IPS DF 6.9 (cell line): Measurements from ENCODE around the gene DRC3.

ENCODE experiments used
- DNase-seq: peaks from one replicate; pipeline ENCODE4 v3.0.0-alpha.2; 2013; ENCODE audit warnings: low read depth, low spot score
- H3K27ac ChIP-seq: one replicate; pipeline ENCODE4 v1.5.1; 2013; ENCODE audit warnings: low read length, control low read depth
- H3K27me3 ChIP-seq: 2 replicates; pipeline ENCODE4 v1.6.1; 2013; ENCODE audit warnings: mild to moderate bottlenecking, low read length; ENCODE audit not compliant: control insufficient read depth, insufficient read depth
- H3K36me3 ChIP-seq: 2 replicates; pipeline ENCODE4 v1.6.1; 2013; ENCODE audit warnings: low read length; ENCODE audit not compliant: control insufficient read depth, insufficient read depth
- H3K4me1 ChIP-seq: 2 replicates; pipeline ENCODE4 v1.6.1; 2013; ENCODE audit warnings: low read length; ENCODE audit not compliant: control insufficient read depth, insufficient read depth
- H3K4me3 ChIP-seq: 2 replicates; pipeline ENCODE4 v1.5.1; 2013; ENCODE audit warnings: mild to moderate bottlenecking, low read length
- H3K9me3 ChIP-seq: 2 replicates; pipeline ENCODE4 v1.6.1; 2013; ENCODE audit warnings: low read length, inconsistent platforms; ENCODE audit not compliant: control insufficient read depth, insufficient read depth
- WGBS: extraction: QIAGEN DNeasy Blood & Tissue Kit; methylation state at CpG from one replicate; pipeline ENCODE4 v1.1.7; 2013; ENCODE audit warnings: mixed read lengths, missing lambda C conversion rate; ENCODE audit not compliant: insufficient read length, insufficient coverage; 5-methylcytosine and 5-hydroxymethylcytosine counted together

The DRC3 gene

DNA sequence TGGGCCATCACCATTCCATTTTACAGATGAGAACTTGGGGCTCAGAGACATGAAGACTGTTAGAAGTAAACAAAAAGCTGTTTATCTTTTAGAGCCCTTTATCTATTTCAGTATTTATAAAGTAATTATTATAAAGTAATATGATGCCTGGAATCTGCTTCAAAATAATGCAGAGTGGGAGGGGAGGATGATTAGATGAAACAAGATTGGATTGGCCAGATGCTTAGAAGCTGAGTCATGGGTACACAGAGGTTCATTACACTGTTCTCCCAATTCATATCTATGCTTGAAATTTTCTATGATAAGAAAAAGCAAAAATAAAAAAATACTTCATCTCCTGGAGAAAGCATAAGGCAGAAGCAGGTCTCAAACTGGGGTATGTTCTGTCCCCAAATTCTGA lies 29.8 kb upstream of the DRC3 start:
- Histone ChIP-seq H3K9me3 (no peaks in the 10 kb centered on the region), H3K27ac (no peak overlapping the region), H3K36me3 (no peaks in the 10 kb centered on the region), H3K27me3 (no peaks in the 10 kb centered on the region), H3K4me1 (peaks cover 5% of the 10 kb centered on the region; the same call in 1 of the 2 replicates), H3K4me3 (no peak overlapping the region)
- no peak for DNase-seq

GRCh38 chr17:17943281-17943984 lies 29.2 kb upstream of the DRC3 start:
- no peaks in the 10 kb centered on the region for H3K36me3 ChIP-seq
- no peak overlapping the region for H3K4me3 ChIP-seq
- H3K4me1 ChIP-seq: peaks cover 5% of the 10 kb centered on the region; the same call in 1 of the 2 replicates
- no peak overlapping the region for H3K27ac ChIP-seq
- no CpG with 5 or more reads among the region's 3 CpGs for WGBS
- H3K27me3 ChIP-seq: no peaks in the 10 kb centered on the region
- no peak for DNase-seq
- no peaks in the 10 kb centered on the region for H3K9me3 ChIP-seq

- Histone ChIP-seq H3K4me1 (peaks cover 5% of the 10 kb centered on the region; the same call in 1 of the 2 replicates), H3K9me3 (no peaks in the 10 kb centered on the region), H3K27ac (no peak overlapping the region), H3K36me3 (no peaks in the 10 kb centered on the region), H3K27me3 (no peaks in the 10 kb centered on the region), H3K4me3 (no peak overlapping the region)
- DNase-seq: no peak
- WGBS: no CpG with 5 or more reads among the region's 7 CpGs
Observed at GRCh38 chr17:17944242-17944641, 28.4 kb upstream of the DRC3 start.

GRCh38 chr17:17944743-17945142 lies 27.9 kb upstream of the DRC3 start:
- no peaks in the 10 kb centered on the region for H3K27me3 ChIP-seq
- no peaks in the 10 kb centered on the region for H3K9me3 ChIP-seq
- H3K4me3 ChIP-seq: no peak overlapping the region
- DNase-seq: no peak
- WGBS: no CpG with 5 or more reads among the region's 11 CpGs
- no peak overlapping the region for H3K27ac ChIP-seq
- no peaks in the 10 kb centered on the region for H3K36me3 ChIP-seq
- peaks cover 5% of the 10 kb centered on the region; the same call in 1 of the 2 replicates for H3K4me1 ChIP-seq

DNA sequence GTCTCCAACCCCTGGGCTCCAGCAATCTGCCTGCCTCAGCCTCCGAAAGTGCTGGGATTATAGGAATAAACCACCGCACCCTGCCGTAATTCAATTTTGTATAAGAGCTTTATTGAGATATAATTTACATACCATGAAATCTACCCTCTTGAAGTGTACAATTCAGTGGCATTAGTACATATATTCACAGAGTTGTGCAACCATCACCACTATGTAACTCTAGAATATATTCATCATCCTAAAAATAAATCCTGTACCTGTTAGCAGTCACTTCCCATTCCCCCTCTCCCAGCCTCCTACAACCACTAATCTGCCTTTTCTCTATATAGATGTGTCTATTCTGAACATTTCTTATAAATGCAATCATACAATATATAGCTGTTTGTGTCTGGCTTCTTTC lies 26.6 kb upstream of the DRC3 start:
- Histone ChIP-seq H3K9me3 (no peaks in the 10 kb centered on the region), H3K4me1 (peaks cover 3% of the 10 kb centered on the region; the same call in 1 of the 2 replicates), H3K36me3 (no peaks in the 10 kb centered on the region), H3K27me3 (no peaks in the 10 kb centered on the region), H3K4me3 (no peak overlapping the region), H3K27ac (no peak overlapping the region)
- WGBS: no CpG with 5 or more reads among the region's 3 CpGs
- no peak for DNase-seq

DNA sequence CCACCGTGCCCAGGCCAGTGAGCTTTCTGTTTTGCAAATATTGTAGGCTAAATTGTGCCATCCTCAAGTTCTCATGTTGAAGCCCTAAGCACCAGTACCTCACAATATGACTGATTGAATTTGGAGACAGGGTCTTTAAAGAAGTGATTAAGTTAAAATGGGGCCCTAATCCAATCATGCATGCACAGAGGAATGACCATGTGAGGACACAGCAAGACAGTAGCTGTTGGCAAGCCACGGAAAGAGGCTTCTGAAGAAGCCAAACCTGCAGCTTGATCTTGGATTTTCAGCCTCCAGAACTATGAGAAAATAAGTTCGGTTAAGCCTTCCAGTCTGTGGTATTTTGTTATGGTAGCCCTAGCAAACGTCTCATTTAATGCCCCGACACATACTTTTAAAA lies 25.4 kb upstream of the DRC3 start:
- Histone ChIP-seq H3K4me1 (peaks cover 5% of the 10 kb centered on the region), H3K27ac (no peak overlapping the region), H3K27me3 (no peaks in the 10 kb centered on the region), H3K4me3 (no peak overlapping the region), H3K36me3 (no peaks in the 10 kb centered on the region), H3K9me3 (no peaks in the 10 kb centered on the region)
- no peak for DNase-seq
- WGBS: no CpG with 5 or more reads among the region's 5 CpGs

GRCh38 chr17:17947966-17948365 lies 24.7 kb upstream of the DRC3 start:
- Histone ChIP-seq H3K27me3 (no peaks in the 10 kb centered on the region), H3K4me1 (peaks cover 5% of the 10 kb centered on the region), H3K27ac (no peak overlapping the region), H3K9me3 (no peaks in the 10 kb centered on the region), H3K4me3 (no peak overlapping the region), H3K36me3 (no peaks in the 10 kb centered on the region)
- WGBS: no CpG with 5 or more reads among the region's 1 CpG
- no peak for DNase-seq

DNA sequence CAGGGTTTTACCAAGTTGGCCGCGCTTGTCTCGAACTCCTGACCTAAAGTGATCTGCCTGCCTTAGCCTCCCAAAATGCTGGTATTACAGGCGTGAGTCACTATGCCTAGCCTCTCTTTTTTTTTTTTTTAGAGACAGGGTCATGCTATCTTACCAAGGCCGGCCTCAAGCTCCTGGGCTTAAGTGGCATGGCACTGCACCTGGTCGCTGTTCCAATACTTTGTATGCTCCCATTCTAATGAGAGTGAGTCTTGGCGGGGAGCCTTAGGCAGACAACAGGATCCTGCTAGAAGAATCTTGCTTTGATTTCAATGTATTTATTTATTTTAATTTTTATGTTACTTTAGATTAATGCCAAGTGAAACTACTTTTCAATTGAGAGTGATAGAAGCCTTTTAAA lies 22.3 kb upstream of the DRC3 start:
- Histone ChIP-seq H3K36me3 (no peaks in the 10 kb centered on the region), H3K27ac (no peak overlapping the region), H3K27me3 (no peaks in the 10 kb centered on the region), H3K4me3 (no peak overlapping the region), H3K4me1 (peaks cover 3% of the 10 kb centered on the region), H3K9me3 (no peaks in the 10 kb centered on the region)
- WGBS: no CpG with 5 or more reads among the region's 7 CpGs
- no peak for DNase-seq

DNA sequence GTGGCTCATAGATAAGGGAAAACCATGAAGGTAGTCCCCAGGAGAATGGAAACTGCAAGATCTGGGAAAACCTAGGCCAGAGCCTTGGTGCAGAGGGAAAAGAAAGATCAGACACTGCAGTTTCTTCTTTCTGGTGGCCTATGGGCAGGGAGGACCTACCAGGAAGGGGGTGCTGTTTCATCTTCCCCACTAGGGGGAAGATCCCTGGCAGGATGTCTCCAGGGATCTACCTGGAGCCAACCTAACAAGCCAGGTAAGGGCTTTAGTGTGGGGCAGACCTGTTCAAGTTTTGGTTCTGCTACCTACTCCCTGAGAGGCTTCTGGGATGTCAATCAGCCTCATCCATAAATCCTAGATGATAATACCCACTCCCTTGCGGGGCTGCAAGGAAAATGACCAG lies 21.9 kb upstream of the DRC3 start:
- DNase-seq: no peak
- WGBS: no CpG with 5 or more reads among the region's 1 CpG
- Histone ChIP-seq H3K27ac (no peak overlapping the region), H3K4me1 (peaks cover 3% of the 10 kb centered on the region), H3K4me3 (no peak overlapping the region), H3K27me3 (no peaks in the 10 kb centered on the region), H3K9me3 (no peaks in the 10 kb centered on the region), H3K36me3 (no peaks in the 10 kb centered on the region)

DNA sequence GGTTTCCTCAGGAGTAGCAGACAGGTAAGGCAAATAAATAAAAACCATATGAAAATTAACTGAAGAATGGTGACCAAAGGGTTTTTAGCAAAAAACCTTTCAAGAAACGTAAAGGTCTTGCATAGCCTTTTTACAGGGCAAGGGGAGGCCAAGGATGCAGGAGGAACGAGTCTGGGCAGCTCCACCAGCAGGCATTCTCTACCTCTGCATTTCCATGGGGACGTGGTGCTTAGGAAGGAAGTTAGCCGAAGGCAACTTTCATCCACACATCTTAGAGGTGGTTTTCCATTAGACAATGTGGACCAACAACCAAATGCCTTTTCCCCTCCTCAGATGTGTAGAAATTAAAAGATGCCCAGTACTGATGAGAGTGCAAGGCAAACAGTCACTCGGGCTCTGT lies 21.1 kb upstream of the DRC3 start:
- H3K27ac ChIP-seq: no peak overlapping the region
- DNase-seq: no peak
- H3K9me3 ChIP-seq: no peaks in the 10 kb centered on the region
- H3K27me3 ChIP-seq: no peaks in the 10 kb centered on the region
- peaks cover 3% of the 10 kb centered on the region for H3K4me1 ChIP-seq
- H3K36me3 ChIP-seq: no peaks in the 10 kb centered on the region; the same call in 1 of the 2 replicates
- H3K4me3 ChIP-seq: no peak overlapping the region
- WGBS: no CpG with 5 or more reads among the region's 5 CpGs

GRCh38 chr17:17952691-17953090 lies 20.0 kb upstream of the DRC3 start:
- no peak overlapping the region for H3K27ac ChIP-seq

More at GRCh38 chr17:17952691-17953090, 20.0 kb upstream of the DRC3 start:
- no peak for DNase-seq
- WGBS: no CpG with 5 or more reads among the region's 3 CpGs
- no peaks in the 10 kb centered on the region; the same call in 1 of the 2 replicates for H3K36me3 ChIP-seq
- H3K9me3 ChIP-seq: no peaks in the 10 kb centered on the region
- no peak overlapping the region for H3K4me3 ChIP-seq
- no peaks in the 10 kb centered on the region for H3K27me3 ChIP-seq
- H3K4me1 ChIP-seq: peaks cover 3% of the 10 kb centered on the region
